Tibial nerve (tissue), 4 donors: ENCODE measurements around the gene C1orf210. TPM values are rescaled to one million over a fixed set of nuclear protein-coding genes. Genes with fewer than 3 reads are reported as not detected.

Experiments
- DNase-seq, 2 donors: peaks; one replicate each; pipeline ENCODE4 v3.0.0-alpha.2; 2019; ENCODE audit warnings: low spot score in 2 of 2
- H3K27ac ChIP-seq, 4 donors: fragments of 200-600 bp; sonication (generic) in 3 of 4; one replicate each; pipeline ENCODE4 v1.5.1; 2017 to 2019; ENCODE audit warnings: mild to moderate bottlenecking in 1 of 4
- H3K27me3 ChIP-seq, 2 donors: fragments of 200-600 bp; sonication (generic) in 1 of 2; one replicate each; pipeline versions ENCODE4 v1.5.1 to v1.6.0; 2017 to 2019
- H3K36me3 ChIP-seq, 3 donors: fragments of 200-600 bp; sonication (generic); one replicate each; pipeline ENCODE4 v1.5.1; 2018 to 2019
- H3K4me1 ChIP-seq, 4 donors: fragments of 200-600 bp; sonication (generic) in 3 of 4; one replicate each; pipeline ENCODE4 v1.5.1; 2017 to 2019
- H3K4me3 ChIP-seq, 4 donors: fragments of 200-600 bp; sonication (generic) in 3 of 4; one replicate each; pipeline ENCODE4 v1.5.1; 2017 to 2019; ENCODE audit warnings: mild to moderate bottlenecking in 1 of 4, moderate library complexity in 1 of 4
- H3K9me3 ChIP-seq, 4 donors: fragments of 200-600 bp; sonication (generic) in 3 of 4; one replicate each; pipeline ENCODE4 v1.5.1; 2017 to 2019
- EP300 ChIP-seq, 2 donors: sonication (generic); formaldehyde crosslinking; IDR thresholded peaks; one replicate each; pipeline ENCODE4 v1.6.1; 2017; ENCODE audit warnings: antibody characterized with exemption in 2 of 2, mild to moderate bottlenecking in 1 of 2
- POLR2A ChIP-seq, 2 donors: fragments of 450-650 bp; IDR thresholded peaks; one replicate each; pipeline ENCODE4 v1.6.1; 2017; ENCODE audit warnings: antibody characterized with exemption in 2 of 2, mild to moderate bottlenecking in 2 of 2, moderate library complexity in 2 of 2
- WGBS, 2 donors: methylation state at CpG; one replicate each; pipeline ENCODE4 v1.1.5; 2018; 5-methylcytosine and 5-hydroxymethylcytosine counted together
- total RNA-seq, 4 donors: library from RNA; depleted of rRNA; stranded (reverse); fragments of >200 nt; gene quantifications; one replicate each; pipeline ENCODE4 v1.1.0, GENCODE V29; 2016
- TF ChIP-seq, protein P1 (sequence below), 5 experiments: fragments of 200-600 bp in 3 of 5; fragments of 450-650 bp in 2 of 5; sonication (generic) in 3 of 5; IDR thresholded peaks; one replicate each; pipeline ENCODE4 v1.5.1; 2016 to 2019; ENCODE audit warnings: antibody characterized with exemption in 5 of 5, mild to moderate bottlenecking in 3 of 5, moderate library complexity in 2 of 5

The C1orf210 gene
- total RNA-seq, 4 donors from 2014 or later, result not detected

- Histone ChIP-seq H3K9me3 (peaks cover 0 to 34% (median 0%) of the 10 kb centered on the region in 4 donors), H3K4me3 (no peak overlapping the region), H3K4me1 (peaks cover 0 to 11% (median 6%) of the 10 kb centered on the region in 4 donors), H3K36me3 (peaks cover 0 to 20% (median 0%) of the 10 kb centered on the region in 3 donors), H3K27ac (no peak overlapping the region), H3K27me3 (no peaks in the 10 kb centered on the region)
- TF ChIP-seq, protein P1, sequence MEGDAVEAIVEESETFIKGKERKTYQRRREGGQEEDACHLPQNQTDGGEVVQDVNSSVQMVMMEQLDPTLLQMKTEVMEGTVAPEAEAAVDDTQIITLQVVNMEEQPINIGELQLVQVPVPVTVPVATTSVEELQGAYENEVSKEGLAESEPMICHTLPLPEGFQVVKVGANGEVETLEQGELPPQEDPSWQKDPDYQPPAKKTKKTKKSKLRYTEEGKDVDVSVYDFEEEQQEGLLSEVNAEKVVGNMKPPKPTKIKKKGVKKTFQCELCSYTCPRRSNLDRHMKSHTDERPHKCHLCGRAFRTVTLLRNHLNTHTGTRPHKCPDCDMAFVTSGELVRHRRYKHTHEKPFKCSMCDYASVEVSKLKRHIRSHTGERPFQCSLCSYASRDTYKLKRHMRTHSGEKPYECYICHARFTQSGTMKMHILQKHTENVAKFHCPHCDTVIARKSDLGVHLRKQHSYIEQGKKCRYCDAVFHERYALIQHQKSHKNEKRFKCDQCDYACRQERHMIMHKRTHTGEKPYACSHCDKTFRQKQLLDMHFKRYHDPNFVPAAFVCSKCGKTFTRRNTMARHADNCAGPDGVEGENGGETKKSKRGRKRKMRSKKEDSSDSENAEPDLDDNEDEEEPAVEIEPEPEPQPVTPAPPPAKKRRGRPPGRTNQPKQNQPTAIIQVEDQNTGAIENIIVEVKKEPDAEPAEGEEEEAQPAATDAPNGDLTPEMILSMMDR (IDR thresholded peaks at IDR 0.05), result no peak
- TF ChIP-seq POLR2A (IDR thresholded peaks at IDR 0.05), result no peak
- TF ChIP-seq EP300 (IDR thresholded peaks at IDR 0.05), result no peak
- 93 to 98% methylated on average over 1 of the region's 1 CpG for WGBS, 2 donors
- DNase-seq, result no peak
Observed at GRCh38 chr1:43327549-43328292, 42.3 kb upstream of the C1orf210 start.

DNA sequence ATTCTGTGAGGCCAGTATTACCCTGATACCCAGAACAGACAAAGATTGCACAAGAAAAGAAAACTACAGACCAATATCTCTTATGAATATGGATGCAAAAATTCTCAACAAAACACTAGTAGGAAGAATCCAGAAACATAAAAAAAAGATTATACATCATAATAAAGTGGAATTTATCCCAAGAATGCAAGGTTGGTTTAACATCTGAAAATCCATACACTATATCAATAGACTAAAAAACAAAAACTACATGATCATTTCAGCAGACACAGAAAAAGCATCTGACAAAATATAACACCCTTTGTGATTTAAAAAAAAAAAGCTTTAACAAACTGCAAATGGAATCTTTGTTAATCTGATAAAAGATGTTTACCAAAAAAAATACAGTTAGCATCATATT lies 40.0 kb upstream of the C1orf210 start:
- no peak overlapping the region for H3K27ac ChIP-seq
- H3K36me3 ChIP-seq, result peaks cover 0 to 25% (median 0%) of the 10 kb centered on the region in 3 donors
- peaks cover 0 to 34% (median 0%) of the 10 kb centered on the region in 4 donors for H3K9me3 ChIP-seq
- no peak for DNase-seq
- H3K4me1 ChIP-seq, result peaks cover 0 to 8% (median 5%) of the 10 kb centered on the region in 4 donors
- H3K4me3 ChIP-seq, result no peak overlapping the region
- no peaks in the 10 kb centered on the region for H3K27me3 ChIP-seq
- TF ChIP-seq POLR2A (IDR thresholded peaks at IDR 0.05) (no peak), EP300 (IDR thresholded peaks at IDR 0.05) (no peak)
- TF ChIP-seq, protein P1 (IDR thresholded peaks at IDR 0.05), result no peak

DNA sequence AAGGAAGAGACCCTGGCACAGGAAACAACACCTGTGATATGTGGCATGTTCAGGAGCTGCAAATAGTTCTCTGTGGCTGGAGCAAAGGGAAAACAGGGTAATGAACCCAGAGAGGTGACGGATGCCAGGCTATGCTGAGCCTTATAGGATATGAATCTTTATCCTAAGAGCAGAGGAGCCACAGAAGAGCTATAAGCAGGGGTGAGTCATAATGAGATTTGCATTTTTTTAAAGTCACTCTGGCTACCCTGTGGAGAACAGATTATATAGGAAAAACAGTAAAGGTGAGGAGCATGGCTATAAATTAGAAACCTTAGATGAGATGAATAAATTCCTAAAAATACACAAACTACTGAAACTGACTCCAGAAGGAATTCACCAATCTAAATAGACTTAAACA lies 39.4 kb upstream of the C1orf210 start:
- Histone ChIP-seq H3K36me3 (peaks cover 0 to 25% (median 0%) of the 10 kb centered on the region in 3 donors), H3K27me3 (no peaks in the 10 kb centered on the region), H3K4me3 (no peak overlapping the region), H3K4me1 (peaks cover 0 to 4% (median 1%) of the 10 kb centered on the region in 4 donors), H3K9me3 (peaks cover 0 to 34% (median 0%) of the 10 kb centered on the region in 4 donors), H3K27ac (no peak overlapping the region)
- TF ChIP-seq, protein P1 (IDR thresholded peaks at IDR 0.05), result no peak
- no peak for TF ChIP-seq EP300 (IDR thresholded peaks at IDR 0.05)
- TF ChIP-seq POLR2A (IDR thresholded peaks at IDR 0.05), result no peak
- DNase-seq, result no peak
- WGBS, 2 donors, result 91 to 100% methylated on average over 1 of the region's 1 CpG

DNA sequence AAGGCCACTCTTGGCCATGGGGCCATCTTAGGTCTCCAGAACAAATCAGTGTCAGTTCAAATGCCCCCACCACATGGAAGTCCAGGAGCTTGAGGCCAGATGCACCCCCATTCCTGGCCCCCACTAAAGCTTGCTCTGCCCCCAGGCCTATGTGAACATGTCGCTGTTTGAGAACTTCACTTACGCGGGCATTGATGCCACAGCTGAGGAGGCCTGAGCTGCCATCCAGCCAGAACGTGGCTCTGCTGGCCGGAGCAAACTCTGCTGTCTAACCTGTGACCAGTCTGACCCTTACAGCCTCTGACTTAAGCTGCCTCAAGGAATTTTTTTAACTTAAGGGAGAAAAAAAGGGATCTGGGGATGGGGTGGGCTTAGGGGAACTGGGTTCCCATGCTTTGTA lies 37.1 kb upstream of the C1orf210 start:
- Histone ChIP-seq H3K27me3 (no peaks in the 10 kb centered on the region), H3K36me3 (peaks cover 0 to 25% (median 0%) of the 10 kb centered on the region in 3 donors), H3K4me3 (no peak overlapping the region), H3K9me3 (peaks cover 0 to 27% (median 0%) of the 10 kb centered on the region in 4 donors), H3K27ac (no peak overlapping the region), H3K4me1 (peaks cover 0 to 5% (median 0%) of the 10 kb centered on the region in 4 donors)
- TF ChIP-seq, protein P1 (IDR thresholded peaks at IDR 0.05), result no peak
- TF ChIP-seq EP300 (IDR thresholded peaks at IDR 0.05) (no peak), POLR2A (IDR thresholded peaks at IDR 0.05) (no peak)
- DNase-seq, result no peak
- 86 to 94% methylated on average over 5 of the region's 5 CpGs for WGBS, 2 donors

GRCh38 chr1:43321331-43321891 lies 36.0 kb upstream of the C1orf210 start:
- TF ChIP-seq POLR2A (IDR thresholded peaks at IDR 0.05) (no peak), EP300 (IDR thresholded peaks at IDR 0.05) (no peak)
- TF ChIP-seq, protein P1 (IDR thresholded peaks at IDR 0.05), result no peak
- peaks cover 0 to 25% (median 0%) of the 10 kb centered on the region in 3 donors for H3K36me3 ChIP-seq

More at GRCh38 chr1:43321331-43321891, 36.0 kb upstream of the C1orf210 start:
- Histone ChIP-seq H3K4me3 (no peak overlapping the region), H3K9me3 (peaks cover 0 to 23% (median 0%) of the 10 kb centered on the region in 4 donors), H3K27ac (no peak overlapping the region), H3K27me3 (no peaks in the 10 kb centered on the region), H3K4me1 (peaks cover 0 to 12% (median 0%) of the 10 kb centered on the region in 4 donors)
- no peak for DNase-seq
- WGBS, 2 donors, result 84 to 90% methylated on average over 16 of the region's 16 CpGs
